Parathyroid adenoma (tissue), 2 donors: Measurements from ENCODE around the gene NYAP2.

Experiments
- H2AFZ ChIP-seq: fragments of 300-600 bp; sonication (generic); one replicate; pipeline ENCODE4 v1.7.0; 2017; ENCODE audit warnings: antibody characterized with exemption, mild to moderate bottlenecking
- H3K27ac ChIP-seq: fragments of 300-600 bp; sonication (generic); one replicate; pipeline ENCODE4 v1.7.0; 2017
- H3K27me3 ChIP-seq: fragments of 300-600 bp; sonication (generic); one replicate; pipeline ENCODE4 v1.7.0; 2017; ENCODE audit warnings: low read length; ENCODE audit not compliant: control insufficient read depth, insufficient read depth
- H3K36me3 ChIP-seq: fragments of 300-600 bp; sonication (generic); one replicate; pipeline ENCODE4 v1.7.0; 2017; ENCODE audit warnings: low read length; ENCODE audit not compliant: control insufficient read depth, insufficient read depth
- H3K4me1 ChIP-seq: fragments of 300-600 bp; sonication (generic); one replicate; pipeline ENCODE4 v1.7.0; 2017; ENCODE audit warnings: control low read depth
- H3K4me2 ChIP-seq: fragments of 300-600 bp; sonication (generic); one replicate; pipeline ENCODE4 v1.7.0; 2017; ENCODE audit warnings: low read length
- H3K4me3 ChIP-seq: fragments of 300-600 bp; sonication (generic); one replicate; pipeline ENCODE4 v1.7.0; 2017; ENCODE audit warnings: low read depth, low read length
- H3K79me2 ChIP-seq: fragments of 300-600 bp; sonication (generic); one replicate; pipeline ENCODE4 v1.7.0; 2017; ENCODE audit warnings: control low read depth
- H3K9ac ChIP-seq: fragments of 300-600 bp; sonication (generic); one replicate; pipeline ENCODE4 v1.7.0; 2017; ENCODE audit warnings: mild to moderate bottlenecking
- H3K9me3 ChIP-seq: fragments of 300-600 bp; sonication (generic); one replicate; pipeline ENCODE4 v1.7.0; 2017; ENCODE audit warnings: low read length; ENCODE audit not compliant: control insufficient read depth
- TF ChIP-seq, protein P1 (sequence below): fragments of 300-600 bp; sonication (generic); IDR thresholded peaks from one replicate; pipeline ENCODE4 v1.7.0; 2017; ENCODE audit warnings: antibody characterized with exemption, mild to moderate bottlenecking
- donor health status: primary hyperparathyroidism.

Gene NYAP2

DNA sequence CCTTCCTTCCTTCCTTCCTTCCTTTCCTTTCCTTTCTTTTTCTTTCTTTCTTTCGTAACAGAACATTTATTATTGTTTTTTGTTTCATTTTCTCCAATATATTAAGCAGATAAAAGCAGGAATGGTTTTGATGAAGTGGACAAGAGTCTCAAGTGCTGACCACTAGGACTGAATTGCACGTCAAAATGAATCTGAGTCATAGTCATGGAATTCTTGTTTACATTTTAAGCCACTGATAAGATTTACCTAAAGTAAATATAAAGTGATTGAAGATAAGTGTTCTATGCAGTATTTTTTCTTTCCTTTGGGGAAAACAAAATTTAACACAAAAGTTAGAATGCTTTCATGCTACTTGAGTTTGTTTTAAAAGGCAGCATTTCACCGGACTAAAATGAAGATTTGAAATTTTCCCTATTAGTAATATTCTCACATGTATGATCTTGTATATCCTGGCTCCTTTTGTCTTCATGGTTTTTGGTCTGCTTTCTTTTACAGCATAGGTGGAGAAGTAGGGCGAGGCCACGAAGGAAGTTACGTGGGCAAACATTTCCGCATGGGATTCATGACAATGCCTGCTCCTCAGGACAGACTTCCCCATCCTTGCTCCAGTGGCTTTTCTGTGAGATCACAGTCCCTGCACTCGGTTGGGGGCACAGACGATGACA is 113.5 kb downstream of the NYAP2 start:
- no peak overlapping the region for H3K9ac ChIP-seq
- H3K27ac ChIP-seq = no peak overlapping the region
- no peaks in the 10 kb centered on the region for H3K27me3 ChIP-seq
- TF ChIP-seq, protein P1, sequence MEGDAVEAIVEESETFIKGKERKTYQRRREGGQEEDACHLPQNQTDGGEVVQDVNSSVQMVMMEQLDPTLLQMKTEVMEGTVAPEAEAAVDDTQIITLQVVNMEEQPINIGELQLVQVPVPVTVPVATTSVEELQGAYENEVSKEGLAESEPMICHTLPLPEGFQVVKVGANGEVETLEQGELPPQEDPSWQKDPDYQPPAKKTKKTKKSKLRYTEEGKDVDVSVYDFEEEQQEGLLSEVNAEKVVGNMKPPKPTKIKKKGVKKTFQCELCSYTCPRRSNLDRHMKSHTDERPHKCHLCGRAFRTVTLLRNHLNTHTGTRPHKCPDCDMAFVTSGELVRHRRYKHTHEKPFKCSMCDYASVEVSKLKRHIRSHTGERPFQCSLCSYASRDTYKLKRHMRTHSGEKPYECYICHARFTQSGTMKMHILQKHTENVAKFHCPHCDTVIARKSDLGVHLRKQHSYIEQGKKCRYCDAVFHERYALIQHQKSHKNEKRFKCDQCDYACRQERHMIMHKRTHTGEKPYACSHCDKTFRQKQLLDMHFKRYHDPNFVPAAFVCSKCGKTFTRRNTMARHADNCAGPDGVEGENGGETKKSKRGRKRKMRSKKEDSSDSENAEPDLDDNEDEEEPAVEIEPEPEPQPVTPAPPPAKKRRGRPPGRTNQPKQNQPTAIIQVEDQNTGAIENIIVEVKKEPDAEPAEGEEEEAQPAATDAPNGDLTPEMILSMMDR = no peak
- H3K36me3 ChIP-seq = no peaks in the 10 kb centered on the region
- H3K4me3 ChIP-seq = no peak overlapping the region
- H3K4me1 ChIP-seq = no peaks in the 10 kb centered on the region
- H2AFZ ChIP-seq = no peak overlapping the region
- no peak overlapping the region for H3K4me2 ChIP-seq
- no peaks in the 10 kb centered on the region for H3K9me3 ChIP-seq
- H3K79me2 ChIP-seq = no peaks in the 10 kb centered on the region

- H3K36me3 ChIP-seq = no peaks in the 10 kb centered on the region
- no peak overlapping the region for H3K4me2 ChIP-seq
- no peak overlapping the region for H3K27ac ChIP-seq
- H3K27me3 ChIP-seq = no peaks in the 10 kb centered on the region
- TF ChIP-seq, protein P1 = no peak
- H3K79me2 ChIP-seq = no peaks in the 10 kb centered on the region
- H3K4me1 ChIP-seq = no peaks in the 10 kb centered on the region
- H3K9ac ChIP-seq = no peak overlapping the region
- no peak overlapping the region for H2AFZ ChIP-seq
- no peak overlapping the region for H3K4me3 ChIP-seq
- H3K9me3 ChIP-seq = no peaks in the 10 kb centered on the region
Observed at GRCh38 chr2:225515033-225515432, 115.5 kb downstream of the NYAP2 start.

GRCh38 chr2:225526760-225527390 is 127.4 kb downstream of the NYAP2 start:
- TF ChIP-seq, protein P1 = no peak
- H3K4me2 ChIP-seq = no peak overlapping the region
- H3K4me3 ChIP-seq = no peak overlapping the region

DNA sequence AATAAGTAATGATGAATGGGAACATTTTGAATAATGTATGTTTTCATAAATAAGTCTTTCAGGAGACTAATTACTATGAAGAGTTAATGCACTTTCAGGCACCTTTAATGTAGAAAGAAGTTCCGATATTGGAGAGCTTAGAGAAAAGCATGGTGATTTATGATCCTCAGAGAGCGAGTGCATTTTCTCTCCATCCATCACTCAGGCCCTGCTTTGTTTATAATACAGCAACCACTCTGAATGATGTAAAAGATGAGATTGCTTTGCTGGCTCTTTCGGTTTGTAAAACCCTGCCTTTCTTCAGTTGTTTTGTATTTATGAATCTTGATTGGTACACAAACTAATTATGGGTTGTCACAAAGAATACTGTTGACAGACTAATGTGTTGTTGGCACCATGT is 132.0 kb downstream of the NYAP2 start:
- Histone ChIP-seq H3K4me1 (no peaks in the 10 kb centered on the region), H3K9ac (no peak overlapping the region), H3K27ac (no peak overlapping the region), H3K27me3 (no peaks in the 10 kb centered on the region), H2AFZ (no peak overlapping the region), H3K9me3 (no peaks in the 10 kb centered on the region), H3K36me3 (no peaks in the 10 kb centered on the region), H3K79me2 (no peaks in the 10 kb centered on the region), H3K4me3 (no peak overlapping the region), H3K4me2 (no peak overlapping the region)
- TF ChIP-seq, protein P1 = no peak

More at GRCh38 chr2:225526760-225527390, 127.4 kb downstream of the NYAP2 start:
- H3K27ac ChIP-seq = no peak overlapping the region
- no peaks in the 10 kb centered on the region for H3K4me1 ChIP-seq
- H3K36me3 ChIP-seq = no peaks in the 10 kb centered on the region
- no peaks in the 10 kb centered on the region for H3K27me3 ChIP-seq
- no peak overlapping the region for H2AFZ ChIP-seq
- no peaks in the 10 kb centered on the region for H3K9me3 ChIP-seq
- no peak overlapping the region for H3K9ac ChIP-seq
- H3K79me2 ChIP-seq = no peaks in the 10 kb centered on the region

GRCh38 chr2:225532096-225532495 is 132.6 kb downstream of the NYAP2 start:
- Histone ChIP-seq H3K79me2 (no peaks in the 10 kb centered on the region), H3K27ac (no peak overlapping the region), H3K9me3 (no peaks in the 10 kb centered on the region), H3K4me1 (no peaks in the 10 kb centered on the region), H3K4me2 (no peak overlapping the region), H3K9ac (no peak overlapping the region), H2AFZ (no peak overlapping the region), H3K27me3 (no peaks in the 10 kb centered on the region), H3K36me3 (no peaks in the 10 kb centered on the region), H3K4me3 (no peak overlapping the region)
- TF ChIP-seq, protein P1 = no peak
